HepG2 (cell line): ENCODE measurements around the gene SCN8A. TPM values are rescaled to one million over a fixed set of nuclear protein-coding genes. Genes with fewer than 3 reads are reported as not detected.

Source experiments
- GABPB1 ChIP-seq: IDR thresholded peaks from 2 replicates; pipeline ENCODE4 v1.6.1; 2016; ENCODE audit warnings: mild to moderate bottlenecking, missing genetic modification reagents, moderate library complexity, missing compliant biosample characterization
- HDAC1 ChIP-seq: sonication (generic); formaldehyde crosslinking; IDR thresholded peaks from 2 replicates; pipeline ENCODE4 v1.5.1; 2020; ENCODE audit warnings: mild to moderate bottlenecking, missing genetic modification reagents
- IRF2 ChIP-seq: IDR thresholded peaks from 2 replicates; pipeline ENCODE4 v1.6.1; 2018; ENCODE audit warnings: missing genetic modification reagents, missing compliant biosample characterization
- KMT2B ChIP-seq: IDR thresholded peaks from 2 replicates; pipeline ENCODE4 v1.6.1; 2016; ENCODE audit warnings: missing genetic modification reagents, missing compliant biosample characterization
- MYPOP ChIP-seq: sonication (generic); formaldehyde crosslinking; IDR thresholded peaks from 2 replicates; pipeline ENCODE4 v1.8.1; 2023; ENCODE audit warnings: mild to moderate bottlenecking, moderate library complexity, missing genetic modification reagents
- REPIN1 ChIP-seq: sonication (generic); formaldehyde crosslinking; IDR thresholded peaks from 2 replicates; pipeline ENCODE4 v1.8.0; 2022; ENCODE audit warnings: missing genetic modification reagents, low read depth, mild to moderate bottlenecking, borderline replicate concordance
- SALL1 ChIP-seq: sonication (generic); formaldehyde crosslinking; IDR thresholded peaks from 2 replicates; pipeline ENCODE4 v1.8.0; 2022; ENCODE audit warnings: mild to moderate bottlenecking, missing genetic modification reagents
- SETDB1 ChIP-seq: sonication (generic); formaldehyde crosslinking; IDR thresholded peaks from 2 replicates; pipeline ENCODE4 v1.5.1; 2020; ENCODE audit warnings: missing genetic modification reagents, mild to moderate bottlenecking, borderline replicate concordance
- SIN3B ChIP-seq: fragments of 150-350 bp; IDR thresholded peaks from 2 replicates; pipeline ENCODE4 v1.6.1; 2014; ENCODE audit warnings: low read length
- SIX1 ChIP-seq: sonication (generic); formaldehyde crosslinking; IDR thresholded peaks from 2 replicates; pipeline ENCODE4 v1.4.0; 2020; ENCODE audit warnings: missing genetic modification reagents, borderline replicate concordance
- SP140L ChIP-seq: sonication (generic); formaldehyde crosslinking; IDR thresholded peaks from 2 replicates; pipeline ENCODE4 v1.4.0; 2020; ENCODE audit warnings: missing genetic modification reagents, borderline replicate concordance
- TFDP1 ChIP-seq: IDR thresholded peaks from 2 replicates; pipeline ENCODE4 v1.6.1; 2016; ENCODE audit warnings: missing compliant biosample characterization, missing genetic modification reagents, borderline replicate concordance
- ZGPAT ChIP-seq: IDR thresholded peaks from 2 replicates; pipeline ENCODE4 v1.6.1; 2016; ENCODE audit warnings: mild to moderate bottlenecking
- ZNF263 ChIP-seq: sonication (generic); formaldehyde crosslinking; IDR thresholded peaks from 2 replicates; pipeline ENCODE4 v1.4.0; 2020; ENCODE audit warnings: missing genetic modification reagents
- ZNF292 ChIP-seq: sonication (generic); formaldehyde crosslinking; IDR thresholded peaks from 2 replicates; pipeline ENCODE4 v1.8.1; 2022; ENCODE audit warnings: mild to moderate bottlenecking, low read depth, missing genetic modification reagents, borderline replicate concordance
- ZNF382 ChIP-seq: sonication (generic); formaldehyde crosslinking; IDR thresholded peaks from 2 replicates; pipeline ENCODE4 v1.5.0; 2020; ENCODE audit warnings: missing genetic modification reagents, mild to moderate bottlenecking, borderline replicate concordance
- ZNF546 ChIP-seq: sonication (generic); formaldehyde crosslinking; conservative IDR thresholded peaks from 2 replicates; pipeline ENCODE4 v1.8.1; 2023; ENCODE audit warnings: mild to moderate bottlenecking, missing genetic modification reagents
- ZNF619 ChIP-seq: sonication (generic); formaldehyde crosslinking; IDR thresholded peaks from 2 replicates; pipeline ENCODE4 v1.4.0; 2020; ENCODE audit warnings: mild to moderate bottlenecking, missing genetic modification reagents
- ZNF710 ChIP-seq: sonication (generic); formaldehyde crosslinking; IDR thresholded peaks from 2 replicates; pipeline ENCODE4 v1.5.0; 2020; ENCODE audit warnings: mild to moderate bottlenecking, missing genetic modification reagents, borderline replicate concordance
- ZNF772 ChIP-seq: sonication (generic); formaldehyde crosslinking; IDR thresholded peaks from 2 replicates; pipeline ENCODE4 v1.5.0; 2020; ENCODE audit warnings: mild to moderate bottlenecking, missing genetic modification reagents
- ZNF782 ChIP-seq: sonication (generic); formaldehyde crosslinking; IDR thresholded peaks from 2 replicates; pipeline ENCODE4 v1.4.0; 2020; ENCODE audit warnings: missing genetic modification reagents, mild to moderate bottlenecking, borderline replicate concordance
- ZNF788 ChIP-seq: sonication (generic); formaldehyde crosslinking; IDR thresholded peaks from 2 replicates; pipeline ENCODE4 v1.5.0; 2020; ENCODE audit warnings: mild to moderate bottlenecking, missing genetic modification reagents, borderline replicate concordance
- ZNF792 ChIP-seq: IDR thresholded peaks from 2 replicates; pipeline ENCODE4 v1.6.1; 2016
- polyA plus RNA-seq, 8 experiments: library from polyadenylated mRNA; depleted of rRNA in 3 of 8; stranded (reverse) in 7 of 8; unstranded in 1 of 8; fragments of >200 nt; fragmentation: Illumina TruSeq in 4 of 8; extraction: Trizol in 4 of 8; gene quantifications; 2 replicates each; pipeline versions ENCODE4 v1.2.1 to v1.2.3, GENCODE V29; 2011 to 2016; ENCODE audit warnings: low read depth in 4 of 8, missing spikeins in 1 of 8, mixed read lengths in 1 of 8; ENCODE audit not compliant: insufficient read depth in 1 of 8
- total RNA-seq, 5 experiments: library from RNA; depleted of rRNA; stranded (reverse); fragments of >200 nt; fragmentation: Illumina TruSeq; extraction: Trizol; gene quantifications; 2 replicates each; pipeline ENCODE4 v1.2.3, GENCODE V29; 2016; ENCODE audit warnings: low read depth in 1 of 5

SCN8A gene
- total and polyA plus RNA-seq, 2 of the 13 experiments (the other 11 are each of a cell fraction or from before 2014, with no cell fraction given), result 0.57 to 1.4 TPM

GRCh38 chr12:51662728-51663154 is 71.7 kb downstream of the SCN8A start (continued):
- no peak for TF ChIP-seq ZNF710 (CRISPR knock-in tag)
- peak; percentile 20; the same call in 1 of the 2 replicates for TF ChIP-seq REPIN1 (CRISPR knock-in tag)
- peak; percentile 72 for TF ChIP-seq ZNF792
- no peak for TF ChIP-seq ZNF782 (CRISPR knock-in tag)
- 0 out of 2 replicates have a peak, but pooled peaks have one; percentile 39 for TF ChIP-seq ZNF619
- no peak for TF ChIP-seq SETDB1 (CRISPR knock-in tag)
- TF ChIP-seq ZNF263, result peak; percentile 93
- peak; percentile 38; the same call in 1 of the 2 replicates for TF ChIP-seq HDAC1 (CRISPR knock-in tag)
- peak; percentile 26; the same call in 1 of the 2 replicates for TF ChIP-seq IRF2 (CRISPR knock-in tag)
- TF ChIP-seq SIX1, result no peak
- peak; percentile 59; the same call in 1 of the 2 replicates for TF ChIP-seq ZNF788 (CRISPR knock-in tag)
- no peak; the same call in 1 of the 2 replicates for TF ChIP-seq TFDP1 (CRISPR knock-in tag)
- no peak for TF ChIP-seq SIN3B
- TF ChIP-seq SP140L, result no peak
- TF ChIP-seq ZNF772 (CRISPR knock-in tag), result peak; percentile 59; the same call in 1 of the 2 replicates
- TF ChIP-seq KMT2B (CRISPR knock-in tag), result no peak
- no peak; the same call in 1 of the 2 replicates for TF ChIP-seq ZGPAT (CRISPR knock-in tag)
- no peak for TF ChIP-seq ZNF382
- no peak; the same call in 1 of the 2 replicates for TF ChIP-seq GABPB1 (CRISPR knock-in tag)
- TF ChIP-seq MYPOP (CRISPR knock-in tag), result no peak
- no peak for TF ChIP-seq ZNF546 (CRISPR knock-in tag)
- peak; percentile 66 for TF ChIP-seq SALL1 (CRISPR knock-in tag)
- peak; percentile 92; the same call in 1 of the 2 replicates for TF ChIP-seq ZNF292 (CRISPR knock-in tag)
